Subcutaneous abdominal adipose tissue (tissue), 5 donors: Measurements from ENCODE around the gene TOM1L2.

Source experiments
- H3K27ac ChIP-seq: one replicate; pipeline ENCODE4 v1.7.0; 2013; ENCODE audit warnings: low read depth, mild to moderate bottlenecking, inconsistent platforms, low read length, moderate library complexity
- H3K27me3 ChIP-seq, 5 donors: one replicate each; pipeline ENCODE4 v1.7.0; 2013; ENCODE audit warnings: low read length in 5 of 5, inconsistent platforms in 1 of 5; ENCODE audit not compliant: control insufficient read depth in 5 of 5, insufficient read depth in 4 of 5
- H3K36me3 ChIP-seq, 5 donors: one replicate each; pipeline ENCODE4 v1.7.0; 2013; ENCODE audit warnings: low read length in 5 of 5; ENCODE audit not compliant: control insufficient read depth in 5 of 5, insufficient read depth in 5 of 5
- H3K4me1 ChIP-seq, 5 donors: one replicate each; pipeline ENCODE4 v1.7.0; 2013; ENCODE audit warnings: low read length in 5 of 5, mild to moderate bottlenecking in 3 of 5, moderate library complexity in 1 of 5; ENCODE audit not compliant: control insufficient read depth in 5 of 5, insufficient read depth in 5 of 5
- H3K4me3 ChIP-seq, 5 donors: one replicate each; pipeline ENCODE4 v1.7.0; 2013; ENCODE audit warnings: low read length in 5 of 5, low read depth in 1 of 5
- H3K9ac ChIP-seq, 5 donors: one replicate each; pipeline ENCODE4 v1.7.0; 2013; ENCODE audit warnings: low read length in 5 of 5, mild to moderate bottlenecking in 4 of 5, moderate library complexity in 3 of 5
- H3K9me3 ChIP-seq, 5 donors: one replicate each; pipeline ENCODE4 v1.7.0; 2013; ENCODE audit warnings: low read length in 5 of 5; ENCODE audit not compliant: control insufficient read depth in 5 of 5
- donor health status: healthy.
- donor health status: healthy.
- donor health status: healthy.
- donor health status: healthy.
- donor health status: healthy.

The TOM1L2 gene

DNA sequence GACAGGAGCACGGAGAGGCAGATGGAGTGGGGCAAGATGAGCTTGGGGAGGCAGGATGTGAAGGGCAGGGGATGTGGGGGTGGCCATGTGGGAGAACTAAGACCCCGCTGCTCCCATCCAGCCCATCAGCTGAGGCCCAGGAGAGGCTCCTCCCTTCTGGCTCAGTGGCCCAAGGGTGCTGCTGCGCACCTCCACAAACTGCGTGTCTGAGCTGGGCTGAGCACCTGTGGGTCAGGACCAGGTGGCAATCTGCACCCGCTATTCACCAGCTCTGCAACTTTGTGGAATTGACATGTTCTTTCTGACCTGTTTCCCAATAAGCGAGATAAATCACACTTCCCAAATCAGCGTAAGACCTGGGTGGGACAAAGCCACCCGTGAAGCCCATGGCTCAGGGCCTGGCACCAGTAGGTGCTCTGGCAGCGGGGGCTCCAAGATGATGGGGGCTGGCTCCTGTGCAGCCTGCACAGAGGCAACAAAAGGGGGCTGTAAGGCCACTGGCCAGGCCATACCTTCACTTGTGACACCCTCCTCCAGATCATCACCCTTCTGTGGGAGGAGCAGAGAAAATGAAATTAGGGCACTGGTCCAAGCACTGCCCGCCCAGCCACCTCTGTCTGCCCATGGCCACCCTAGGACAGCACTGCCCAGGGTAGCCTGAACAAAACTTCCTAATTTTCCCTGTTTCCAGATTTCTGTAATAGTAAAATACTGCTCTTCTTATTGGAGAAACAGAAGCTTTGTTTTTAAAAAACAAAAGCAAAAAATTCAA lies 123.7 kb downstream of the TOM1L2 start:
- Histone ChIP-seq H3K27me3 (no peaks in the 10 kb centered on the region), H3K9me3 (no peaks in the 10 kb centered on the region), H3K4me1 (peaks cover 21 to 47% (median 35%) of the 10 kb centered on the region in 5 donors), H3K9ac (peak overlapping the region in 3 of 5 donors; percentile 3 to 48 (median 42)), H3K27ac (peak overlapping the region; percentile 88), H3K4me3 (no peak overlapping the region), H3K36me3 (peaks cover 0 to 33% (median 11%) of the 10 kb centered on the region in 5 donors)

DNA sequence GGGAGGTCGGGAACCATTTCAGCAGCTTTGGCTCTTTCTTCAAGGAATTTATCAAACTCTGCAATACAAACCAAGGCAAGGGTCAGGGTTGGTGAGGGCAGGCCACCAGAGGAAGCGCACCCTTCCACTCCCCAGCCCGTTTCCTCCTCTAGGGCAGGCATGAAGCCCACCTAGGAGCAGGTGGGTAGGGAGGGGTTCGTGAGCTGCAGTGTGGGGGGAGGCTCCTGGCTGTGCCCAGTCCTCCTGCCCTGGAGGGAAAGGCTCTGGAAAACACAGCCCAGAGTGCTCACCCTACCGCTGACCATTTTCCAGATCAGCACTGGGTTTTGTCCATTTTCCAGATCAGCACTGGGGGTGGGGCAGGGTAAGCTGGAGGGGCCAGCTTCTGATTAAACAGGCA lies 124.5 kb downstream of the TOM1L2 start:
- Histone ChIP-seq H3K9ac (no peak overlapping the region), H3K9me3 (no peaks in the 10 kb centered on the region), H3K27ac (peak overlapping the region; percentile 88), H3K4me3 (no peak overlapping the region), H3K4me1 (peaks cover 17 to 45% (median 35%) of the 10 kb centered on the region in 5 donors), H3K36me3 (peaks cover 0 to 28% (median 11%) of the 10 kb centered on the region in 5 donors), H3K27me3 (no peaks in the 10 kb centered on the region)

DNA sequence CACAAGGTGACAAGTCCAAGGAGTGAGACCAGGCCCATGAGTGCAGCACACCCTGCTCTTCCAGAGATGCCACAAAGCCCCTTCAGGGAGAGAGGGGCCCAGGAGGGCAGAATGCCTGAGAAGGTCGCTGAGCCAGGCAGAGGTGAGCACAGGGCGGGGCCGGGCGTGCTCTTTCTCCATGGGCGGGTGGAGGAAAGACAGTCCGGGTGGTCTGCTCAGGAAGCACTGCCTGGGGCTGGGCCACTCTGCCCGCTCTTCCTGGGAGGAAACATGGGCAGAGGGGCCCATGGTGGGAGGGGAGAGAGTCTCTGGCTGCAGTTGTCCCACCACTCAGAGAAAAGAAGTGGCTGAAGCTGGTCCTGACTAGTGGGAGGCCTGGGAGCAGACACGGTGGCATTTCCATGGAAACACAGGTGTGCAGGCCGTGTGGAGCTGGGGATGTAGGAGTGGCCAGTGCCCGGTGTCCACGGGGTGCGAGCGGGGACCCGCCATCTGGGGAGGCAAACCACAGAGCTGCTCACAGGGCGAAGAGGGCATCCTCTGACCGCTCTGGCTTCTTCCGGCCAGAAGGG lies 125.0 kb downstream of the TOM1L2 start:
- Histone ChIP-seq H3K9ac (no peak overlapping the region), H3K9me3 (no peaks in the 10 kb centered on the region), H3K27me3 (no peaks in the 10 kb centered on the region), H3K27ac (no peak overlapping the region), H3K36me3 (peaks cover 0 to 28% (median 11%) of the 10 kb centered on the region in 5 donors), H3K4me1 (peaks cover 17 to 50% (median 39%) of the 10 kb centered on the region in 5 donors), H3K4me3 (no peak overlapping the region)

DNA sequence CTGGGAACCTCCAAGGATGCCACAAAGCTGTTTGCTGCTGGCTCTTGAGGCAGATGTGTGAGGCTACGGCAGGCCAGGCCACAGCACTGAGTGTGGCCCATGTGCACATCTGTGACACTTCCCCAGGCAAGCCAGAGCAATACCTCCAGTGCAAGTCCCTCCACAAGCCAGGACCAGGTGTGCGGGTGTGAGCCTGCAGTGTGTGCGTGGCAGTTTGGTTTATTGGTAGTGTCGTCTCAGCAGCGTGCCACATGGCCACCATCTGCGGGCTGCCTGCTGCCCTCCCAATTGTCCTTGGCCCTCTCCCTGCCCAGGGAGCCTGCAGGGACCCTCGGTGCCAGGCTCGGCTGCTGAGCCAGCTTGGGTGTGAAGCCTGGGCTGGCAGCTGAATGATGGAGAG lies 125.6 kb downstream of the TOM1L2 start:
- no peaks in the 10 kb centered on the region for H3K27me3 ChIP-seq
- H3K4me3 ChIP-seq, result no peak overlapping the region
- peaks cover 19 to 55% (median 45%) of the 10 kb centered on the region in 5 donors for H3K4me1 ChIP-seq
- H3K9ac ChIP-seq, result no peak overlapping the region
- peaks cover 0 to 28% (median 11%) of the 10 kb centered on the region in 5 donors for H3K36me3 ChIP-seq
- H3K9me3 ChIP-seq, result no peaks in the 10 kb centered on the region
- H3K27ac ChIP-seq, result no peak overlapping the region

DNA sequence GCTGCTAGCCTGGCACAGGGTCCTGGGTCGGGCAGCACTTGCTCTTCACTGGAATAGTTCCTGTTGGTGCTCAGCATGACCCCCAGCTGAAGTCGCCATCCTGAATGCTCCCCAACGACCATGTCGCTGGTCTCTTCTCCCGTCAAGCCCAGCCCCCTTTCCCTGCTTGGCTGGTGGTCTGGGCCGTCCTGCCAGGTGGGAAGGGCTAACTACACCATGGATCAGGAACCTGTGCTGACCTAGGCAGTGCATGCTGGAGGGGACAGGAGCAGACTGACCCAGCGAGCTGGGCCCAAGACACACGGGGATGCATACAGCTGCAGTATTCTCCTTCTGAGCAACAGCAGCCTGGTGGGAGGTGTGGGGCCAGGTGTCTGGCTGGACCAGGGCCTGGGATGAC lies 126.2 kb downstream of the TOM1L2 start:
- Histone ChIP-seq H3K4me3 (no peak overlapping the region), H3K4me1 (peaks cover 24 to 62% (median 51%) of the 10 kb centered on the region in 5 donors), H3K27ac (no peak overlapping the region), H3K9me3 (no peaks in the 10 kb centered on the region), H3K27me3 (no peaks in the 10 kb centered on the region), H3K36me3 (peaks cover 0 to 27% (median 11%) of the 10 kb centered on the region in 5 donors), H3K9ac (no peak overlapping the region)

DNA sequence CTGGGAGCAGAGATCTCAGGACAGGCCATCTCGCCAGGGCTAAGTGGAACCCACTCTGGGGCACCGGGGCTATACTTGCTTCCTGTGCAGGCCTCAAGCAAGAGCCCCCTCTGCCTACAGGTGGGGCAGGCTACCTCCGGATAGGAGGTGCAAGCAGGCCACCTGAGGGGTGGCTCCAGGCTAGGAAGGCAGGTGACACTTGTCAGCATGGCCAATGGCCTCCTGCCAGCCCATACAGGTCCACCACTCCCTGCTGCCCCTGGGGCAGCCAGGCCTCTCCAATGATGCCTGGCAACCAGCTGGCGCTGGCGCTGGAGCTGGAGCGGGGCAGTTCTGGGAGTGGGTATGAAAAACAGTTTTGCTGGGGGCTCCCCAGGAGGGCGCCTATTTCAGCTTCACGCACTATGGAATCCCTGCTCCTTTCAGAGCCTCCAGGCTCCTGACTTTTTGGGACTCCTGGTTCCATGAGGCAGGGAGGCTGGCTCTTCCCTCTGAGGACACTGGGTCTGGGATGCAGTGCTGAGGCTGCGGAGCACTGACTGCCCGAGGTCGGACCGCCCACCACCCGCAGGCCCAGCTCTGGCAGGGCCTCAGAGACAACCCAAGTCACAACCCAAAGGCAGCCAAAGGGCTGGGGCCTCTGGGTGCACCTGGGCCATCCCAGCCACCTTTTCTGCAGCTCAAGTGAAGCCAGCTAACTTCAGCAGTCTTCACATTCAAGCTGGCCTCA lies 127.0 kb downstream of the TOM1L2 start:
- peaks cover 28 to 64% (median 55%) of the 10 kb centered on the region in 5 donors for H3K4me1 ChIP-seq
- no peak overlapping the region for H3K4me3 ChIP-seq
- H3K9me3 ChIP-seq, result no peaks in the 10 kb centered on the region
- no peaks in the 10 kb centered on the region for H3K27me3 ChIP-seq
- H3K36me3 ChIP-seq, result peaks cover 0 to 22% (median 11%) of the 10 kb centered on the region in 5 donors
- H3K27ac ChIP-seq, result no peak overlapping the region
- H3K9ac ChIP-seq, result no peak overlapping the region

DNA sequence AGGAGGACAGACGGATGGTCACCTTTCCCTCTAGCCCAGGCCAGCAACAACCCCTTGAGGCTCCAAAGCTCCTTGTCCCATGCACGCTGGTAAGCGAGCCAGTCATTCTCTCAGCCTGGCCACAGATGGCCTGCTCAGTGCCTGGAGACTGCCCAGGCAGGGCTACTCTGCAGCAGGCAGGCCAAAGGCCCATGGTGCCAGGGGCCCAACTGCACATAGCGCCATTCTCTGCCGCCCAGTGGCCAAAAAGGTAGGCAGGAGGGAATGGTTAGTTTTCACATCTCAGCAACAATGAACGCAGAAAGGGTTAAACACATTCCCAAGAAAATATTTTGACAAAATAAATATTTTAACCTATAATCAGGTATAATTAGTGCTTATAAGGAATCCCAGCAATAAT lies 127.7 kb downstream of the TOM1L2 start:
- H3K36me3 ChIP-seq, result peaks cover 0 to 22% (median 11%) of the 10 kb centered on the region in 5 donors
- no peak overlapping the region for H3K4me3 ChIP-seq
- H3K27ac ChIP-seq, result no peak overlapping the region
- no peak overlapping the region for H3K9ac ChIP-seq
- H3K9me3 ChIP-seq, result no peaks in the 10 kb centered on the region
- no peaks in the 10 kb centered on the region for H3K27me3 ChIP-seq
- H3K4me1 ChIP-seq, result peaks cover 27 to 62% (median 53%) of the 10 kb centered on the region in 5 donors

DNA sequence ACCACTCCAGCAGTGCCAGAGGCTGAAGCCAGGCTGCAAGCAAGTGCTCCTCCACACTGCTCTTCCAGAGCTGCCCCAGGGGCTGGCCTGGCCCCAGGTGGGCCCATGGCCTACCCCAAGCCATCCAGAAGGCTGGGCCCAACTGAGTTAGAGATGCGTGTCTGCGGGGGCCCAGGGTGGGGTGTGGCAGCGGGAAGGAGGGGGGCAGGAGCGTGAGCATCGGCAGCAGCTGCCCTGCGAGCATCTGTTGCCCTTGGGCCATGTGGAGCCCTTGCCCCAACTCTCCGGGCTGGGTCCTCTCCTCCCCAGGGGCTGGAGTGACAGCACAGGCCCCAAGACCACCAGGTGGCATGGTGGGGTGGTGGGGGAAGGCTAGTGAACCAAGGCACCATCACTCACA lies 128.1 kb downstream of the TOM1L2 start:
- Histone ChIP-seq H3K36me3 (peaks cover 0 to 22% (median 11%) of the 10 kb centered on the region in 5 donors), H3K4me1 (peaks cover 27 to 62% (median 52%) of the 10 kb centered on the region in 5 donors), H3K4me3 (no peak overlapping the region), H3K27ac (no peak overlapping the region), H3K9ac (no peak overlapping the region), H3K27me3 (no peaks in the 10 kb centered on the region), H3K9me3 (no peaks in the 10 kb centered on the region)

DNA sequence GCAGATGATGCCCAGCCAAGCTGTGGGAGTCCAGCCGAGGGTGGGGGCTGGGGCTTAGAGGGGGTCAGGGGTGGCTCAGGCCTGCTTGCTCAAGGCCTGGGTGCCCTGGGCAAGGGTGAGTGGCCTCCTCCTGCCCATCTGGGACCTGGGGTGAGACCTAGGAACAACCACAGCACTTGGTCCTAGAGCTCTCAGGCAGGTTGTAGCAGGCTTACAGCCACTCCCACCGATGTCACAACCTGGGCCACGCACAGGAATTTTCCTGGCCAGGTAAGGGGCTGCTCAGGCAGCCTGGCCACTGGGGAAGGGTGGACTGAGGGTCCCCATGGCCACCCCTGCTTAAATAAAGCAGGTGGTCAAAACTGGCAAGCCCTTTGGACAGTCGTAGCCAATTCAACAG lies 129.1 kb downstream of the TOM1L2 start:
- H3K36me3 ChIP-seq, result peaks cover 0 to 19% (median 11%) of the 10 kb centered on the region in 5 donors
- H3K27ac ChIP-seq, result no peak overlapping the region
- H3K4me3 ChIP-seq, result no peak overlapping the region
- H3K27me3 ChIP-seq, result no peaks in the 10 kb centered on the region
- peaks cover 25 to 61% (median 48%) of the 10 kb centered on the region in 5 donors for H3K4me1 ChIP-seq
- no peak overlapping the region for H3K9ac ChIP-seq
- no peaks in the 10 kb centered on the region for H3K9me3 ChIP-seq
